Islet precursor cell (in vitro differentiated cells): ENCODE measurements around the gene ESRRG.
"Not testable (repeated sequence)": the region's sequence is repeated elsewhere in the genome, so short reads cannot be mapped to it uniquely, and the experiment has no call there.

ENCODE experiments used
- DNase-seq: peaks from one replicate; pipeline ENCODE4 v3.0.0-alpha.2; 2018

ESRRG gene

DNA sequence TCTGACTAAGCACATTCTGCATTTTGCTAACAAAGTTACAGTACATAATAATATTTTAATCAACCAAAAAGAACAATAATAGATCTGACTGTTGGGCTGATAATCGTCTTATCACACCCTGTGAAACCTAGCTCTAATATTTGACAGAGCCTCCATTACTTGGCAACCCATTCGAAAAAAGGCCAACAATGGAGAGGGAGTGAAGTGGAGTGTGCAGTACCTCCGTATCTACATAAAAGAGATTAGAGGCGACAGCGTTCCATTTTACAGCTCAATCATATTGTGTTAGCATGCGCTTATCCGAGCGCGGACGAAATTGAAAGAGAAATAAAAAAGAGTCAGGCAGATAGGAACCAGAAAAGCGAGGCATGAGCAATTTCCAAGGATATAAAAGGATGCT lies 162.7 kb downstream of the ESRRG start:
- DNase-seq, result no peak

- no peak for DNase-seq
These were observed 163.9 kb downstream of the ESRRG start for GRCh38 chr1:216559359-216559758.

DNA sequence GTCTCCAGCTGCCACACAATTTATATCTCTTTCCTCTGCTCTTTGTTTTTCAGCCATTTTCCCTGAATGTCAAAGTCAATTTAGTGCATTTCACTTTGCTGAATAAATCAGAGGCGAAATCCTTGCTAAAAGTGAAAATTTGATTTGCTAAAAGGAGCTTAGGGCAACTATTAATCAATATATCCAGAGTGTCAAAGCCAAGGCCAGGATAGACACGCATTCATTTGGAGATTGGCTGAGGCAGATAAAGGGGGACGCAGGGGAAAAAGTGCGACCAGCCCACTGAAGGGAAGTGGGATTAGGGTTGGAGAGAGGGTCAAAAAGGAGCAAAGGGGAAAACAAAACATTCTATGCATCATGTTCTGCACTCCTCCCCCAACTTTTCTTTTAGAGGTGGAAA lies 167.6 kb downstream of the ESRRG start:
- no peak for DNase-seq

DNA sequence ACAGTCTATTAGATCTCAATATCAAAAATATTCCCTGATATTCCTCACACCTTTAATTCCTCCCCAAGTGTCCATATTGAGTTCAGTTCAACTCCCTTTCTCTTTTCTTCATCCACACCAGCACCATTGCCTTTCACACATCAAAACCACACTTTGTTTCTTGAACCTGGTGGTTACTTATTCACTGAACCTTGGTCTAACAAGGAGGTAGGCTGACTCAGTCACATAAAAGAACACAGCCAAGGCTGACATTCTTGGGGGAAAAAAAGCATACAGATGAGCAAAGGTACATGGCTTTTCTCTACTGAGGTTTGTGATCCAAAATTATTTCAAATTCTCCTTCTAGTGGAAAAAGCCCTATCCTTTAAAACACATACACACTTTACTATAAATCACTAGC lies 168.3 kb downstream of the ESRRG start:
- DNase-seq, result no peak

- no peak for DNase-seq
These were observed 169.5 kb downstream of the ESRRG start for GRCh38 chr1:216553766-216554165.

GRCh38 chr1:216553040-216553439 lies 170.2 kb downstream of the ESRRG start:
- DNase-seq, result no peak

DNA sequence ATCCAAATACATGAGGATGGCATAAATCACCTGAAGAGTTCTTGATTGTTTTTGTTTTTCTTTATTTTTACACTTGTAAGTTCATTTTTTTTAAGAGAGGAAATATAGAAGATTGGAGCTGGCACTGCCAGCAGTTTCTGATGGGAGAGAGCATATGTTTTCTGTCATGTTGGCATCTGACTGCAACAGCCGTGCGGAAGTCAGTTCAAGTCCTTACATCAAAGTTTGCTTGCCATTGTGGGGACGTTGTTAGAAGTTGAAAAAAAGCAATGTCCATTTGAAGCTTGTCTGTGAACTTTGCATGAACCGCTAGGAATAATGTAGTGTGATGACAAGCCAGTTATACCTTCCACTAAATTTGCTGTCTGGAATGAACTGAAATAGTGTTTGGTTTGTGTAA lies 173.4 kb downstream of the ESRRG start:
- no peak for DNase-seq

DNA sequence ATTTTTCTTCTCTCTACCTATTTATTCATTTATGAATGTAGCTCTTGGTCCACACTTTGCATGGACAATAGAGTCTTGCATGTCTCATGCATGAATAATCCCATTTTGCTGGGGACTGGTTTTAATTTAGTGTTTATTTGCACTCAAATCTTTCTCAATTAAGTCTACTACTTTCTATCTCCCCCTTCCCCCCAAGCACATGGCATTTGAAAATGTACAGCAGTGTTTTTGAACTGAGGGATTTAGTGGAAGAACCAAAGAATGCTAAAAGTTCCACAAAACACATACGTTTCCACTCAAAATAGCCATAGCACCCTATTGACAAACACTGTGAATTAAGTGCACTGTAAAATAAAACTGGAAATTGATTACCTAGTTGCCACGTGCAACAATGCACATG lies 180.5 kb downstream of the ESRRG start:
- DNase-seq, result no peak

GRCh38 chr1:216542263-216542662 lies 181.0 kb downstream of the ESRRG start:
- no peak for DNase-seq

- DNase-seq, result no peak
These were observed 187.5 kb downstream of the ESRRG start for GRCh38 chr1:216535751-216536150.

- DNase-seq, result no peak
These were observed 188.2 kb downstream of the ESRRG start for GRCh38 chr1:216535059-216535458.

DNA sequence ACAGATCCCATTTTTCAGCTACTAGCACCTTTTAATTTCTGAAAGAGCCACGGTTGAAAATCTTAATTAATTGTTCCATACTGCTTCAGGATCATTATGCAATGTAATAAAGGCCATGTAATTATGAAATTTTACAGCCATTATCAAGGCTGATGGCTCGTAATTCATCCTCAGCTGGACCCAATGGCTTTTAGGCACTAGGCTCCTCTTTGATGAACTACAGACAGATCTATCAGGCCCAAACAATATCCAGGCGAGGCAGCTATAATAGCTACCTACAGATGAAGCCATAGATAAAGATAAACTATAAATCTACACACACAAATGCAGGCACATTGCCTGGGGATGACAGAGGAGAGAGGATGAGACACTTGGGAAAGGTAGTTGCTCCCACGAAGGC lies 189.5 kb downstream of the ESRRG start:
- no peak for DNase-seq

DNA sequence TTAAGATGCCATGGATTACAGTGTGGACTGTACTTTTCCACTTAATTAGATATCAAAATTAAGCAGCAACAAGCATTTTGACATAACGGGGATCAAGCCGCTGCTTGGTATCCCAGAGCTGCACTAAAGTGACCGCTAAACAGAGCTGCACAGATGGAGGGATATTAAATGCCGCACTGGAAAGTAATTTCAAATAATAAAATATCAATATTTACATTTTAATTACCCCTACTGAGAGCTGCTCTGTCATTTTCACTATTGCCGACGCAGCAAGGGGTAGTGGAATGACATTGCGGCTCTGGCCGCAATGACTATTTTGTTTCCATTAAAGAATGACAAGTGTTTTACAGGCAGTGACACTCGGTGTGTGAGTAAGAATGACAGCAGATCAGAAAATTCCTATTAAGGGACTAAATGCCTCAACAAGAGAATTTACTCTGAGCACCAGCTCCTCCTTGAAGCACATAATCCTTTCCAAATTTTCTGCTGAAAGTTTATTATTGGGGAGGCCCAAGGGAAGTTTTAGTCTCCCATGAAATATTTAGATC lies 190.9 kb downstream of the ESRRG start:
- DNase-seq, result no peak

GRCh38 chr1:216531263-216532239 lies 191.7 kb downstream of the ESRRG start:
- DNase-seq, result no peak

DNA sequence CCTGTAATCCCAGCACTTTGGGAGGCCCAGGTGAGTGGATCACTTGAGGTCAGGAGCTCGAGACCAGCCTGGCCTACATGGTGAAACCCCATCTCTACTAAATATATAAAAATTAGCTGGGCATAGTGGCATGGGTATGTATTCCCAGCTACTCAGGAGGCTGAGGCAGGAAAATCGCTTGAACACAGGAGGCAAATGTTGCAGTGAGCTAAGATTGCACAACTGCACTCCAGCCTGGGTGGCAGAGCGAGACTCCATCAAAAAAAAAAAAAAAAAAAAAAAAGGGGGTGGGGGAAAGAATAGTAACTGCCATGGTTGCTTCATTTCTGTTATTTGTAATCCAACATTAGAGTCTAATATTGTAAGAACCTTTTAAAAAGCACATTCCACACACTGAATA lies 193.4 kb downstream of the ESRRG start:
- not testable (repeated sequence) for DNase-seq

- no peak for DNase-seq
These were observed 194.4 kb downstream of the ESRRG start for GRCh38 chr1:216528816-216529215.

DNA sequence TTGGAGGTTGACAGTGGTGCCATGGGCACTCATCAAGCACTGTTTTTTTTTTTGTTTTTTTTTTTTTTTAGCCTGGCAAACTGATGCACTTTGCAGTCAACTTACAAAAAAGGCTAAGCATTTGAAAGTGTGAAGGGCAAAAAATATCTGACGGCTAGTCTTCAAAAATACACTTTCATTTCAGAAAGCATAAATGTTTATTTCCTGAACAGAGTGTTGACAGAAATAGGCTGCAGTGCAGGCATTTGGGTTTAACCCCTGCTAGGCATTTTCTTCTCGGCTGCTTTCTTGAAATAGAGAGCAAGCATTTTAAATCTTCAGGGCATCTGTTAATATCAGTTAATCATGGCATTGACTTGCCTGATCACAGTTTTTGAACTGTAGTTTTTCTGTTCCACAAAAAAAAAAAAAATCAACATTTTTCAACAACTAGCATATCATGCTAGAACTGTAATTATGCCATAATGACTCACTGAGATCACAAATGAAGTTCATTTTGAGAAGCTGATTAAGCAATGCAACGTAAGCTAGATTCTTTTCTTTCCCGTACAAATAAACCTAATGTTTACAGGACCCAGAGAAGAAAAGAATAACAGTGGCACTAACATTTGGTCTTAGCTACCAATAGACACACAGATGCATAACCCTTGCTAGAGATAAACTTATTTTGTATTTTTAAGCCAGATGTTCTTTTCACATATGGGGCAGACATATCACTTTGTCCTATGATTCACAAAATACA lies 199.6 kb downstream of the ESRRG start:
- DNase-seq, result no peak

GRCh38 chr1:216523043-216523442 lies 200.2 kb downstream of the ESRRG start:
- no peak for DNase-seq

GRCh38 chr1:216521477-216521876 lies 201.8 kb downstream of the ESRRG start:
- no peak for DNase-seq

DNA sequence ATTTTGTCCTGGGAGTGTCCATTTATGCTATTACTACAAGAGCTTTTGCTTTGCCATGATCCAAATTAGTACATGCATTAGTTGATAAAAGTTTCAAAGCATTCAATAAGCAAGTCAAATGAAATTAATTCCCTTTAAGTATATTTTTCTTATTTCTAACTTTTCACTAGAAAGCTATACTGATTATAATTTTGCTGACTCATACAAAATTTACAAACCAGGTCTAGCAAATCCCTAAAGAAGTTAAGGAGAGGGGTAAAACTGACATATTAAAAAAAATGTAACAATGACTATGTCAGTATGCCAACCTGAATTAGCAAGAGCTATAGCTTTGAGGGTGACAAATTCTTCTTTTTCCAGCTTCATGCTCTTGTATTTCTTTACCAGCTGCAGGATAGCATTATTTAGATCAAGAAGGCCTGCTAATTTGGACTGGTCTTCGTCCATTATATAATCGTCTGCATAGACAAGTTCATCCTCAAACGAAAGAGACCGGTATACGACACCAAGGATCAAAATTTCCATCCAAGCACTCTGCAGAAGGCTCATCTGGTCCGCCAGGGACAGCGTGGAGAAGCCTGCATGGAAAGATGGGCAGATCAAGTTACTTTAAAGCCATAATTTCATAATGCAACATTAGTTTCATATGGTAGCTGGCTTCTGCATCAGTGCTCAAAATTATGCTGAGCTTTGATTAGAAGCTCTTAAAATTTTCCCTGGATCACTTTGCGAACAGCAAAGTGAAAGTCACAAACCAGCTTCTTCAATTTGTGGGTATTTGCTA lies 204.2 kb downstream of the ESRRG start:
- DNase-seq, result no peak

DNA sequence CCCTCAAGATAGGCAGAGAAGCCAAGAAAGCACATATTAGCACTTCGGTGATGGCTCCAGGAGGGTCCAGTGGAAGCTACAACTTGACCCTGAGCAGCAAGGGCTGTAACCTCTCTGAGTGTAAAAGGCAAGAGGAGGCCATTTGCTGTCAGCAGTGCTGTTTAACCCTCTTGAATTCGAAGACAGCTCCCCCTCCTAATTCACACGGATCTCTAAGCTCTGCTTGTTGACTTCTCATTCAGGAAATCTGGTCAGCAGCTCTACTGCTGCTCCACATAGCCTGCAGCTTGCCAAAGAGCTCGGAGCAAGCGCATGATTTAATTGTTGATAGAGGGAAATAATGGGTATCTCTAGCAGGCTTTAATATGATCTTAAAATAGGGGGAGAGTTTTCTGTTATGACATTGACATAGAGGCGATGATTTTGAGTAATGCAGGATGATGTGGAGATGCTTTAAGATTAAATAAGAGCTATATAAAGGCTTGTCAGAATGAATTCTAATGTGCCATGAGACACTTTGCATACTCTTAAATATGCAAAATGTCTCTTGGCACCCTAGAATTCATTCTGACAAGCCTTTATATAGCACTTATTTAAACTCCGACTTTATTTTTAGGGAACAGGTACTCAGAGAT lies 220.6 kb downstream of the ESRRG start:
- no peak for DNase-seq

GRCh38 chr1:216500273-216500967 lies 222.8 kb downstream of the ESRRG start:
- no peak for DNase-seq
